Measurements from ENCODE around the gene HJURP.
A peak's percentile ranks its signal among the peaks of the same experiment; 100 is the strongest.
"Not testable (repeated sequence)": the region's sequence is repeated elsewhere in the genome, so short reads cannot be mapped to it uniquely, and the experiment has no call there.

The HJURP gene, protein sequence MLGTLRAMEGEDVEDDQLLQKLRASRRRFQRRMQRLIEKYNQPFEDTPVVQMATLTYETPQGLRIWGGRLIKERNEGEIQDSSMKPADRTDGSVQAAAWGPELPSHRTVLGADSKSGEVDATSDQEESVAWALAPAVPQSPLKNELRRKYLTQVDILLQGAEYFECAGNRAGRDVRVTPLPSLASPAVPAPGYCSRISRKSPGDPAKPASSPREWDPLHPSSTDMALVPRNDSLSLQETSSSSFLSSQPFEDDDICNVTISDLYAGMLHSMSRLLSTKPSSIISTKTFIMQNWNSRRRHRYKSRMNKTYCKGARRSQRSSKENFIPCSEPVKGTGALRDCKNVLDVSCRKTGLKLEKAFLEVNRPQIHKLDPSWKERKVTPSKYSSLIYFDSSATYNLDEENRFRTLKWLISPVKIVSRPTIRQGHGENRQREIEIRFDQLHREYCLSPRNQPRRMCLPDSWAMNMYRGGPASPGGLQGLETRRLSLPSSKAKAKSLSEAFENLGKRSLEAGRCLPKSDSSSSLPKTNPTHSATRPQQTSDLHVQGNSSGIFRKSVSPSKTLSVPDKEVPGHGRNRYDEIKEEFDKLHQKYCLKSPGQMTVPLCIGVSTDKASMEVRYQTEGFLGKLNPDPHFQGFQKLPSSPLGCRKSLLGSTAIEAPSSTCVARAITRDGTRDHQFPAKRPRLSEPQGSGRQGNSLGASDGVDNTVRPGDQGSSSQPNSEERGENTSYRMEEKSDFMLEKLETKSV

DNA sequence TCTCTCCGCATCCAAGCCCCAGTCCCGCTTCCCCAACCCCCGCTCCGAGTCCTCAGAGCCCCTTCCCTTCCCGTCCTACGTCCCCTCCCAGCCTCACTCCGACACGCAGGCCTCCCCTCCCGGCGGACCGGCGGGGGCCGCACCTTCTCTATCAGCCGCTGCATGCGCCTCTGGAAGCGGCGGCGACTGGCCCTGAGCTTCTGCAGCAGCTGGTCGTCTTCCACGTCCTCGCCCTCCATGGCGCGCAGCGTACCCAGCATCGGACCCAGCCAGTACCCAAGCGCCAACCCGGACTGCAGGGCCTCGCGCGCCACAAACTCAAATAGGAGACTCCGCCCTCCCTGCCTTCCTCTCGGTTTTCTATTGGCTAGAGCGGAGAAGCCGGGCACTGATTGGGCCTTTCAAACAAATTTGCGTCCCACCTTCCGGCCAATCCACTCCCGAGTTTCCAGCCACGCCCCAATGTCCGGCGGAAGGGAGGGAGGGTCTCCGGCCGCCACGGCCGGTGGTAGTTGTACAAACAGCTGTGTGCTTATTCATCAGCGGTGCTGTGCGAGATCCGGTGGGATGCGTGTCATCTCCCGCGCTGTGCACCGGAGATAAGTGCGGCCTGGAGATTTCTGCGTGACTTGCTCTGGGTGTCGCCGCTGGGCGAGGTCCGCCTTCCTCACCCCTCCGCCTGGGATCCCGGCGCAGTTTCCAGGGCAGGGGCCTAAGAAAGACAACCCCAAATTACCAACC is at the start of gene HJURP:
HJURP (minus strand) TSS at position 295 of the 741 bp plus-strand sequence; CDS start at position 260, 35 bp downstream.
- peak; percentile 74 for DNase-seq (ENCODE audit: low read depth in 2 of 2)

DNA sequence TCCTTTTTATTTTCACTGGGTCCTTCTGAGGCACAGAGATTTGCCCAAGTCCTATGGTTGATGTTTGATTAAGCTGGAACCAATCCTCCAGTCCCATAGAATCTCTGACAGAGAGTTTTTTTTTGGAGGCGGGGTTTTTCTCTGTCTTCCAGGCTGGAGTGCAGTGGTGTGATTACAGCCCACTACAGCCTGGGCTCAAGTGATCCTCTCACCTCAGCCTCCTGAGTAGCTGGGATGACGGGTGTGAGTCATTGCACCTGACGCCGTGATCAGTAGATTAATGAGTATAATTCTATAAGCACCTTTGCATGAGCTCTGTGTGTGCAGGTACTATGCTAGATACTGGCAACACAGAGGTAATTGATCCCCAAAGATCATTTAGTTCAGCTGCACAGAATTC is 47.5 kb upstream of the HJURP start:
- no peak for DNase-seq (ENCODE audit: low read depth in 2 of 2)

DNA sequence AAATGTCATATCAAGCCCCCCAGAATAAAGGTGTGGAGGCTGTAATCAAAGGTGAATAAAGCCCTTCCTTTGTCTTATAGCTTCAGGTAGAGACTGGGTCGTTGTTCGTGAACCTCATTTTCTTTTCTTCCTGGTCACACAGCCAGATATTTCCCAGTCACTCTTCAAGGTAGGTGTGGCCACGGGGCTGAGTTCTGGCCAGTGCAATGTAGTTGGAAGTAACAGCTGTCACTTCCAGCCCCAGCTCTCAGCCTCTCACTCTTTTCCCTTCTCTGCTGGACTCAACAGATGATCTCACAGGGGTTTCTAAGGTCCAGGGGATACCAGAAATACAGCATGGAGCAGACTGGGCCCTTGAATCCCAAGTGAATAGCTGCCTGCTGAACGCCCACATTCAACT is 47.0 kb upstream of the HJURP start:
- no peak for DNase-seq (ENCODE audit: low read depth in 2 of 2)

DNA sequence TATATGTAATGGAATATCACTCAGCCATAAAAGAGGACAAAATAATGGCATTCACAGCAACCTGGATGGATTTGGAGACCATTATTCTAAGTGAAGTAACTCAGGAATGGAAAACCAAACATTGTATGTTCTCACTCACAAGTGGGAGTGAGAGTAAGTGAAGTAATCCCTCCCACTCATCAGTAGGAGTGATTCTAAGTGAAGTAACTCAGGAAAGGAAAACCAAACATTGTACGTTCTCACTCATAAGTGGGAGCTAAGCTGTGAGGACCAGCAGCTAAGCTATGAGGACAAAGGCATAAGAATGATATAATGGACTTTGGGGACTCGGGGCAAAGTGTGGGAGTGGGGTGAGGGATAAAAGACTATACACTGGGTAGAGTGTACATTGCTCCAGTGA is 41.9 kb upstream of the HJURP start:
- DNase-seq (ENCODE audit: low read depth in 2 of 2) = not testable (repeated sequence)

DNA sequence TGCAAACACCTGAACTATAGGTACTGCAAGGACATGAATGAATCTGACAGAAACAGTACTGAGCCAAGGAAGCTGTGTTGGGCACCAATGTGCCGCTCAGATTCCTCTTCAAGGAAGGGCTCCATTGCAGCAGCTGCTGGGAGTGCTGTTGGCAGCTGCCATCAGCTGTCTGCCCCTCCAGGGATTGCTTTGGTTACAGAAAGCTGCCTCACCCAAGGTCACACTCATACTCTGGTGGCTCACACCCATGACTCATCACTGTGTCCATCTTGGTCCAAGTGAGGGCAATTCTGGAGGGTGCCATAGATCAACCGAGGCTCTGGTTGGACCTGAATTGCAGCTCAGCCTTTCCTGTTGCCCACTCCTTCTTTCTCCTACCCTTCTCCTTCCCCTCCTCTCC is 38.5 kb upstream of the HJURP start:
- no peak for DNase-seq (ENCODE audit: low read depth in 2 of 2)

DNA sequence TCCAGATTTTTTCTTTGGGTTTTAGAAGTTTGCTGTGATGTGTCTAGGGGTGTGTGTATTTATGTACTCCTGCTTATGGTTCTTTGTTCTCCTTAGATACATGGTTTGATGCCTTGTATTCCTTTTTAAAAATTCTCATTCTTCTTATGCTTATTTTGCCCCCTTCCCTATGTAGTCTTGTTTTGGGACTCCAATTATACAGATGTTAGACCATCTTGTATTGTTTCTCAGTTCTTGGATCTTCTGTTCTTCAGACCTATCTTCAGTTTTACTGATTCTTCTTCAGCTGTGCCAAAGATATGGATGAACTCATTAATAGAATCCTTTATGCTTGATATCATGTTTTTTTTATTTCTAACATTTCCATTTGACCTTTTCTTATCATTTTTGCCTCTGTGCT is 28.0 kb upstream of the HJURP start:
- DNase-seq (ENCODE audit: low read depth in 2 of 2) = no peak

DNA sequence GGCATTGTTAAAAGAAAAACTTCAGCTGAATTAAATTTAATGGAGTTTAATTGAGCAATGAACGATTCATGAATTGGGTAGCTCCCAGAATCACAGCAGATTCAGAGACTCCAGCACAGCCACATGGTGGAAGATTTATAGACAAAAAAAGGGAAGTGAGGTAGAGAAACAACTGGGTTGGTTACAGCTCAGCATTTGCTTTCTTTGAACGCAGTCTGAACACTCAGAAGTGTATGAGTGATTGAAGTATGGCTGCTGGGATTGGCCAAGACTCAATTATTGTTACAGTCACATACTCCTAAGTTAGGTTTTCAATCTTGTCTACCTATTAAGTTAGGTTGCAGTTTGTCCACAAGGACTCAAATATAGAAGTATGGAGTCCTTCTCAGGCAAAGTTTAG is 17.8 kb upstream of the HJURP start:
- not testable (repeated sequence) for DNase-seq (ENCODE audit: low read depth in 2 of 2)

DNA sequence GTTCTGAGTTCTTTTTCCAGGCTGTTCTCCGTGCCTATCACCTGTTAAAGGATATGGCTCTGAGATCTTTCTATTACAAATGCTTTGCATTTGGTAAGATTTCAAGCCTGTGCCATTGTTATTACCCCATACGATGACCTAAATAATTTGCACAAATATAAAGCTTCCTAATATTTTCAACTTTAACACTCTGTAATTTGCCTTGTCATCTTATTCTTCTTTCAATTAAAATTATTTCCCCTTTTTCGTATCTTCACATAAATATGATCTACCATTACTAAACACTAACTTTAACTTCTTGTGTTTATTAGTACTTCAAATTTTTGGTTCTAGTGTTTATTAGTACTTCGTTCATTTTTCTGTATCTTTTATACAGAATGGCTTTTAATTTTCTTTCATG is 17.1 kb upstream of the HJURP start:
- DNase-seq (ENCODE audit: low read depth in 2 of 2) = no peak

DNA sequence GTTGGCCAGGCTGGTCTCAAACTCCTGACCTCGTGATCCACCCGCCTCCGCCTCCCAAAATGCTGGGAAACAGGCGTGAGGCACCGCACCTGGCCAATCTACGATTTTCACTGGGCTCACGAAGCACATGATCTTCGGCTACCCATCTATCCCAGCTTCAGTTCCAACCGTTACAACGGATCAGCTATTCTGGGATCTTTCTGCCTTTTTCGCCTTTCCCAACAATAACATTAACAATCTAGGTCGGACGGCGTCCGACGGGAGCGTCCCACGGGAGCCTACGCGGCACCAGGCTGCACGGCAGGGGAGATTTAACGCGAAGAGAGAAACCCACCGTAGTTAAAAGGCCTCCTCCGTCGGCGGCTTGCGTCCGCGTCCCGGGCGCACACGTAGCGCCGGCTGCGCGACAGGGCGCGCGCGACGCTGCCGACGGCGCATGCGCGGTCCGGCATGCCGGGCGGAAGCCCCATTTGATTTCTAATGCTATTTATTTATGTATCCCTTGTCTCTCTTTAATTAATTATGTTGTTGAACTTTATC is 13.7 kb upstream of the HJURP start, which contains the start of gene MSL3B:
MSL3B (minus strand) TSS at position 394 of the 540 bp plus-strand sequence.
- peak; percentile 12 to 27 for DNase-seq (ENCODE audit: low read depth in 2 of 2)

DNA sequence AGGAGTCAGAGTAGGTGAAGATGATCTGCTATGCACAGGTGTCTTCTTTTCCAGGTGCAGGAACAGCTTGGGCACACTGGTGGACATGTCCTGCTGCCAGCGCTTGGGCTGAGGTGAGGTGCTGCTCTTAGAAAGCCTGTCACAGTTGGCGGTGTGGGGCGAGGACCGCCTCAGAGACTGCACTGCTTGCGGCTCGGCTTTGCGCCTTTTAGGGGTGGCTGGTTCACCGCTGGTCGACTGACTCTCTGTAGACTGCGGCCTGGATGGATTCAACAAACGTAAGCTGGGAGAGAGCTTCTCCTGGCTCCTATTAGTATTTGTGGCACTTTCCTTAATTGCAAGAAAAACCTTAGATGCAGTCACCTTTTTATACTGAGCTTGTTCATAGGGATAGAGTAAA is 12.1 kb upstream of the HJURP start:
- DNase-seq (ENCODE audit: low read depth in 2 of 2) = no peak

DNA sequence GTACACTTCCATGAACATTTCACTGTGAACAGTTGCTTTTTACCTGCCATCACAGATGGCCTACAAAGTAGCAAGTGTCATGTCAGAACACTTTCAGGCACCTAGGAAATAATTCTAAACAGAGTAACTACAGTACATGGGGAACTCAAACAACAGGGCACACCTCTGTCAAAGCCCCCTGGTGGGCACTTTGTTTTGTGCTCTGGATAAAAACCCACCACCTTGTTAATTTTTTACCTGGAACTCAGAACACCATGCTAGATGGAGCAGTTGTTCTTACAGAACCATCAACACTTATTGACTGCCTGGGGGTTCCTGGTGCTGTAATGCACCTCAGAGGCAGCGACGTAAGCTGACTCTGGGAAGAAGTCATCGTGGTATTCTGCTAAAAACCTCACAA is 11.5 kb upstream of the HJURP start:
- no peak for DNase-seq (ENCODE audit: low read depth in 2 of 2)

DNA sequence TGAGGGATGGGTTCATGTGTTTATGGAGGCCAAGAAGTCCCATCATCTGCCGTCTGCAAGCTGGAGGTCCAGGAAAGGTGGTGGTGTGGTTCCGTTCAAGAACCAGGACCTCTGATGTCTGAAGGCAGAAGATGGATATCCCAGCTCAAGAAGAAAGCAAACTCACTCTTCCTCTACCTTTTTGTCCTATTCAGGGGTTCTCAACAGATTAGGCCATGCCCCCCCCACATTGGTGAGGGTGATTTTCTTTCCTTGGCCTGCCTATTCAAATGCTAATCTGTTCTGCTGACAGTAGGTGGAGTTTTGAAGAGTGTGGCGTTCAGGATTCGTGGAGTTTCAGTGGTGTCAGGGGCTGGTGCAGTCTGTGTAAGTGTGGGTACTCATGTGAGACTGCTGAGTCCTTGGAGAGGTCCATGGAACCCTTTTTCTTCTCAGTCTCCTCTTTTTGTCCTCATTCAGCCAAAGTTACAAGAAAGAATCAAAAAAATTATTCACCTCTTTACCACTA is 8.0 kb upstream of the HJURP start:
- no peak for DNase-seq (ENCODE audit: low read depth in 2 of 2)

DNA sequence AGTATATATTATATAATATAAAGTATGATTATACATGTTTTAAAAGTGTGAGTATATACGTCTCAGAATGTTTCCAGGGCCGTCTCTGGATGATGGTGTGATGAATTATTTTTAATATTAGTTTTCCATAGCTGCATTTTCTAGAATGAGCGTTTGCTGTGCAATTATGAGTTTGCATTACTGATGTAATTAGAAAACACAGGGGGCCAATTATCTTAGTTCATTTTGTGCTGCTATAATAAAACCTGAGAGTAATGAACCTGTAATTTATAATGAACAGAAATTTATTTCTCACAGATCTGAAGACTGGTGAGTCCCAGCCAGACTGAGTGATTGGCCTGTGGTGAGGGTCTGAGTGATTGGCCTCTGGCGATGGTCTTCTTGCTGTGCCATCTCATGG is 4.0 kb upstream of the HJURP start:
- DNase-seq (ENCODE audit: low read depth in 2 of 2) = no peak

DNA sequence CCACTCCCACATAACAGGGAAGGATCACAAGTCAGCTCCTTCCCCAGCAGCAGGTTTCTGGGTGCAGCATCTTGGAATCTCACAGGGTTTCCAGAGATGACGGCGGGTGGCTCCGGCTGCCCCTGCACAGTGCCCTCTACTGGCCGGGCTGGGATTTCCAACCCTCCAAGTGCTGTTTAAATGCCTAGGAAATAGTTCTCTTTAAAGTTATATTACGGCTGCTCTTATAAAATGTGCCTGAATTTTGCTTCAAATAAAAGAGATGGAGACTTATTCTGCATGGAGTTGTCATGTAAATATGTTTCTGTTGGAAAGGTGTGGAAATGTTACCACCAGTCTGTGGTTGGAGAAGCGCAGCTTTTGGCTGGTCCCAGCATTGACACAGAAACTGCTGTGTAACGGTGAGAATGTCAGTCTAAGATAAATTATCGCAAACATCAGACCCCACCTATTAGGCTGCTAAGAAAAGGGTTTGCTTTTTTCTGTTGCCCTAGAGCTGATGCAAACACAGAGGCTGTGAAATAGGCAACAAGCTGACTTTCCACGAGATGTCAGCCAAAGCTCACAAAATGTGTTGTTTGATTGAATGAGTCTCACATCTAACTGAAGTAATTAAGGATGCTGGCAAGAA is 3.3 kb upstream of the HJURP start:
- peak in 1 of 2 donors; percentile 21 for DNase-seq (ENCODE audit: low read depth in 2 of 2)

DNA sequence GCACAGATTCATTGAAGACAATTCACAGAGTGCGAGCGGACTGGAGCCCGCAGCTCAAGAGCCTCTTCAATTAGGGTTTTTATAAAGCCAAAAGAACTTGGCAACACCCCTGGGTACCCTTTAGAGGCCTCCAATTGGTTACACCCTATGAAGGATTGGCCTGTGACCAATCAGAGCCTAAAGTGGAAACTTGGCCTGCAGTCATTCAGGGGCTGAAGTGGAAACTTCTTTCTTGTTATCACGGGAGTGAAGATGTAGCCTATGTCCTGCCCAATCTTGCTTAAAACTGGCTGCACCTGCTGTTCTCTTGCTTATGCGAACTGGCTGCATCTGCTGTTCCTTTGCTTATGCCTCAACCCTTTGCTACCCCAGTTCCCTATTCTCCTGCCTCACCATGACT is 1.8 kb upstream of the HJURP start:
- no peak for DNase-seq (ENCODE audit: low read depth in 2 of 2)

DNA sequence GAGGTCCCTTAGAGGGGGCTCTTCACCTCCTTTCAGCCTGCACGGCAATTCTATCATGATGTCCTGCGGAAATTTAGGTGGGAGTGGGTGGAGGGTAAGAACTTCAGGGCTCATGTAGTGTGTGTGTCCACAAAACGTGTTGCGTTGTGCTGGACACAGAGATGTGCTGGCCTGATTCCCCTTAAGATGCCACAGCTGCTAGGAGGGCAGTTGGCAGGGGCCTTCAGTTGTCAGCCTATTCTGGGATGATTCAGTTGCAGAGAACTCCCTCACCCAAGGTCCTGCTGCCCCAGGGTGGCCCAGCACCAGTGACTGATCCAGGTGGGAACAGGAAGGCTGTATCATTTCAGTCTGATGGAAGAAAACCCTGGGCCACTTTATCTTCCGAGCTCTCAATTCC is 1.0 kb upstream of the HJURP start:
- DNase-seq (ENCODE audit: low read depth in 2 of 2) = no peak

DNA sequence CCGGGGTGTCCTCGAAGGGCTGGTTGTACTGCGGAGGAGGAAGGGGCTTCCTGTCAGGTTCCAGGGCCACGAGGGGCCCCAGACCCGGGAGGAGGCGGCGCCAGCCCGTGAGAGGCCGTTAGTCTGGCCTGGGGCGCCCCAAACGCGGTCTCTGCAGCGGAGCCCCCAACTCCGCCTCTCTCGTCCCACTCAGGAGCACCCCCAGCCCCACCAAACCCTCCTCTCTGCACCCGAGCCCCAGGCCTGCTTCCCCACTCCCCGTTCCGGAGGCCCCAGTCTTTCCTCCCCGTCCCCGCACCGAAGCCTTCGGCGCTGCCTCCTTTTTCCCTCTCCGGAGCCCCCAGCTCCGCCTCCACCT is 473 bp downstream of the HJURP start:
- DNase-seq (ENCODE audit: low read depth in 2 of 2) = no peak

DNA sequence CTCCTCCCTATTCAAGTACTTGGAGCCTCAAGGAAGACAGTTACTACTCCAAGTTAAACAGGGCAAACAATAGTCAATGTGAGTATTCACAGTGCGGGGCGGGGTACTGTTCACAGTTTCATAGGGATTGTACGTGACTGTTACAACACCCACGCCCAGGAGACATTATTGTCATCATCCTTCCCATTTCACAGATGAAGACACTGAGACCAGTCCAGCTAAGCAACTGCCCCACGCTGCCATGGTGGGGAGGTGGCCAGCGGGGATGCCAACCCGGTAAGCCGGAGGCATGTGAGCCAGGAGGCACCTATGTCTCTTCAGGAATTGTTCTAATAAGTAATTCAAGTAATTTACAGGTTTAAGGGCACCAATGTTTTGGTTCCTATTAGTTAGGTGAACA is 982 bp downstream of the HJURP start:
- no peak for DNase-seq (ENCODE audit: low read depth in 2 of 2)

DNA sequence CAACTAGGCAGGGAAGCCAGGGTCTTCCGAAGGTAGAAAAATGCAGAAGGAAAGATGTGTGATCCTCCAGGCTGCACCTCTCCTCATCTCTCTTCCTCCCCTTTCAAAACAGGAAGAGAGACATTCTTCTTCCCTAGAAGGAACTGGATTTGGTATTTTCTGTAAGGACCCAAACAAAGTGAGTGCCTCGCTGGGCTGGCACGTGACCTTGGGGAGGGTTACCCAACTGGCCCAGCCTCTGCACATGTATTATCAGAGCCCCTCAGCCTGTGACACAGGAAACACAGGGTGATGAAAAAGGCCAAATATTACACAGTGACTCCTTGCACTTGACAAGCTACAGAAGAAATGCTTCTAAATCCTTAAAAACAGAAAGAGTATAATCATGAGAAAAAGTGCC is 2.3 kb downstream of the HJURP start:
- DNase-seq (ENCODE audit: low read depth in 2 of 2) = no peak

DNA sequence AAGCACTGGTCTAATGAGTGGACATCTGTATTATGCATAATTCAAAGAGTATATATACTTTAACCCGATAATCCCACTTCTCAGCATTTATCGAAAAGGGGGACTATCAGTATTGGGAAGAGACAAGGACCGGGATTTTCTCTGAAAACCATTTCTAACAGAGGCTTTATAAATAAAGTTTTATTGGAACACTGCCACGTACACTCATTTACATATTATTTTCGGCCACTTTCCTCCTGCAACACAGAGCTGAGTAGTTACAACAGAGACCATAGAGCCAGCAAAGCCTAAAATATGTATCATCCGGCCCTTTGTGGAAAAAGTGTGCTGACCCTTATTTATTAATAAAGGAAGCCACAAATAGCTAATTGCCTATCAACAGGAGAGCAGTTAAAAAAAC is 3.2 kb downstream of the HJURP start:
- DNase-seq (ENCODE audit: low read depth in 2 of 2) = no peak

DNA sequence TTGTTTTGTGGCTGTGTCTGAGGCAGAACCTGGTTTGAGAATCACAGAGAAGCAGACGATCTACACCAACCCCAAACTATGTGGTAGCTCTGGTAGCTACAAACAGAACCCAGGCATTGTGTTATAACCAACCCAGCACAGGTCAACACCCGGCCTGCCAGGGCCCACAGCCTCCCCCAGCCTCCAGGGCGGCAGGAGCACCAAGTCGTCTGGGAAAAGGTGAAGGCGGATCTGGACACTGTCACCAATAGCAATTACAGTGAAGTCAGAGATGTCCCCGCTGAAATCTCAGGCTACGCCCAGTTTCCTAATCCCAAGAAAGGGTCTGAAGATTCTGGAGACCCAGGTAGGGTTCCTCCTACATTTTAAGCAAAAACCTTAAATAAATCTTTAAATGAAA is 3.6 kb downstream of the HJURP start:
- no peak for DNase-seq (ENCODE audit: low read depth in 2 of 2)
